OCI-LY3 (cell line): ENCODE measurements around the gene SEL1L.

ENCODE experiments used
- H2AFZ ChIP-seq: fragments of 200-600, 300-600 bp; shearing (Covaris generic); 2 replicates; pipeline ENCODE4 v1.6.0; 2014; ENCODE audit warnings: antibody characterized with exemption, low read depth, low read length
- H3K27ac ChIP-seq: fragments of 200-600, 300-600 bp; sonication (generic); 2 replicates; pipeline ENCODE4 v1.5.1; 2014; ENCODE audit warnings: mild to moderate bottlenecking, low read length, moderate library complexity, mixed read lengths
- H3K27me3 ChIP-seq: fragments of 200-600, 300-600 bp; sonication (generic); 2 replicates; pipeline ENCODE4 v1.6.1; 2014; ENCODE audit warnings: low read depth, low read length, mixed read lengths
- H3K36me3 ChIP-seq: fragments of 200-600, 300-600 bp; sonication (generic); replicated peaks from 2 replicates; pipeline ENCODE3; 2014; ENCODE audit warnings: low read depth, low read length, mixed read lengths
- H3K4me1 ChIP-seq: fragments of 300-600, 200-600 bp; sonication (generic); 2 replicates; pipeline ENCODE4 v1.6.1; 2014; ENCODE audit warnings: low read length, mixed read lengths
- H3K4me2 ChIP-seq: fragments of 200-600, 300-600 bp; sonication (generic); 2 replicates; pipeline ENCODE4 v1.6.1; 2014; ENCODE audit warnings: low read length, mixed read lengths
- H3K4me3 ChIP-seq: fragments of 300-600, 200-600 bp; sonication (generic); 2 replicates; pipeline ENCODE4 v1.5.1; 2014; ENCODE audit warnings: antibody characterized with exemption, mild to moderate bottlenecking, low read length, moderate library complexity
- H3K79me2 ChIP-seq: fragments of 300-600, 200-600 bp; shearing (Covaris generic); 2 replicates; pipeline ENCODE4 v1.6.1; 2014; ENCODE audit warnings: mild to moderate bottlenecking, low read length, mixed read lengths
- H3K9ac ChIP-seq: fragments of 300-600, 200-600 bp; shearing (Covaris generic); 2 replicates; pipeline ENCODE4 v1.6.0; 2014; ENCODE audit warnings: mild to moderate bottlenecking, low read length, moderate library complexity
- H3K9me3 ChIP-seq: fragments of 200-600, 300-600 bp; shearing (Covaris generic); 2 replicates; pipeline ENCODE4 v1.6.1; 2014; ENCODE audit warnings: low read length, mixed read lengths; ENCODE audit not compliant: insufficient read depth
- H4K20me1 ChIP-seq: fragments of 200-600, 300-600 bp; sonication (generic); 2 replicates; pipeline ENCODE4 v1.6.1; 2016; ENCODE audit warnings: low read length, mixed read lengths; ENCODE audit not compliant: insufficient read depth
- CTCF ChIP-seq: fragments of 200-600, 300-600 bp; sonication (generic); IDR thresholded peaks from 2 replicates; pipeline ENCODE4 v1.5.1; 2014; ENCODE audit warnings: antibody characterized with exemption, low read length, low read depth
- EZH2phosphoT487 ChIP-seq: fragments of 200-600 bp; shearing (Covaris generic); IDR thresholded peaks from 2 replicates; pipeline ENCODE4 v1.6.1; 2018; ENCODE audit warnings: antibody characterized with exemption, mixed run types, low read depth

The SEL1L gene

GRCh38 chr14:81449576-81449975 lies 84.1 kb downstream of the SEL1L start:
- peaks cover 25% of the 10 kb centered on the region for H3K27me3 ChIP-seq
- no peaks in the 10 kb centered on the region for H3K36me3 ChIP-seq
- no peaks in the 10 kb centered on the region for H3K9me3 ChIP-seq
- H3K9ac ChIP-seq = no peak overlapping the region
- no peak overlapping the region for H3K4me2 ChIP-seq
- TF ChIP-seq EZH2phosphoT487 (no peak), CTCF (no peak)
- H3K4me3 ChIP-seq = no peak overlapping the region
- no peaks in the 10 kb centered on the region for H3K79me2 ChIP-seq
- H4K20me1 ChIP-seq = no peaks in the 10 kb centered on the region
- no peak overlapping the region for H3K27ac ChIP-seq
- no peak overlapping the region for H2AFZ ChIP-seq
- peaks cover under 1% of the 10 kb centered on the region for H3K4me1 ChIP-seq

GRCh38 chr14:81449114-81449513 lies 84.5 kb downstream of the SEL1L start:
- no peaks in the 10 kb centered on the region for H3K4me1 ChIP-seq
- H4K20me1 ChIP-seq = no peaks in the 10 kb centered on the region
- H3K4me2 ChIP-seq = no peak overlapping the region
- H3K36me3 ChIP-seq = no peaks in the 10 kb centered on the region
- peaks cover 26% of the 10 kb centered on the region for H3K27me3 ChIP-seq
- no peak overlapping the region for H3K9ac ChIP-seq
- H2AFZ ChIP-seq = no peak overlapping the region
- no peaks in the 10 kb centered on the region for H3K79me2 ChIP-seq
- H3K4me3 ChIP-seq = no peak overlapping the region
- TF ChIP-seq CTCF = no peak
- no peaks in the 10 kb centered on the region for H3K9me3 ChIP-seq
- no peak overlapping the region for H3K27ac ChIP-seq

GRCh38 chr14:81447021-81447764 lies 86.5 kb downstream of the SEL1L start:
- Histone ChIP-seq H4K20me1 (no peaks in the 10 kb centered on the region), H3K9me3 (no peaks in the 10 kb centered on the region), H3K36me3 (no peaks in the 10 kb centered on the region), H3K4me2 (no peak overlapping the region), H3K4me3 (no peak overlapping the region), H3K27ac (no peak overlapping the region), H3K79me2 (no peaks in the 10 kb centered on the region), H3K9ac (no peak overlapping the region), H3K4me1 (no peaks in the 10 kb centered on the region), H2AFZ (no peak overlapping the region), H3K27me3 (peaks cover 39% of the 10 kb centered on the region)
- no peak for TF ChIP-seq CTCF
- no peak for TF ChIP-seq EZH2phosphoT487

GRCh38 chr14:81446279-81447007 lies 87.2 kb downstream of the SEL1L start:
- no peaks in the 10 kb centered on the region for H3K4me1 ChIP-seq
- H3K4me3 ChIP-seq = no peak overlapping the region
- no peaks in the 10 kb centered on the region for H3K36me3 ChIP-seq
- TF ChIP-seq CTCF = no peak
- no peak for TF ChIP-seq EZH2phosphoT487
- no peaks in the 10 kb centered on the region for H4K20me1 ChIP-seq
- no peaks in the 10 kb centered on the region for H3K9me3 ChIP-seq
- H3K4me2 ChIP-seq = no peak overlapping the region
- H3K79me2 ChIP-seq = no peaks in the 10 kb centered on the region
- H3K27me3 ChIP-seq = peaks cover 43% of the 10 kb centered on the region
- no peak overlapping the region for H3K9ac ChIP-seq
- H3K27ac ChIP-seq = no peak overlapping the region
- no peak overlapping the region for H2AFZ ChIP-seq
